ENCODE results near the gene KIF6. TPM values are rescaled to one million over a fixed set of nuclear protein-coding genes. Genes with fewer than 3 reads are reported as not detected.

Gene KIF6
- total RNA-seq, 2 experiments from 2014 or later, result 0.17 to 0.23 TPM

GRCh38 chr6:39608652-39609345 lies 116.4 kb downstream of the KIF6 start:
- POLR2A ChIA-PET, result no interaction called here
- CTCF ChIA-PET, result no interaction called here

- POLR2A ChIA-PET, result no interaction called here
- CTCF ChIA-PET, result no interaction called here
These were observed 122.3 kb downstream of the KIF6 start for GRCh38 chr6:39602601-39603519.

- POLR2A ChIA-PET, result no interaction called here
These were observed 125.2 kb downstream of the KIF6 start for GRCh38 chr6:39599973-39600372.

GRCh38 chr6:39599341-39599740 lies 125.9 kb downstream of the KIF6 start:
- ChIA-PET POLR2A (no interaction called here), CTCF (no interaction called here)

More at GRCh38 chr6:39599973-39600372, 125.2 kb downstream of the KIF6 start:
- CTCF ChIA-PET, result no interaction called here

GRCh38 chr6:39594285-39594684 lies 130.9 kb downstream of the KIF6 start:
- POLR2A ChIA-PET, result no interaction called here
- CTCF ChIA-PET, result no interaction called here

- ChIA-PET CTCF (no interaction called here), POLR2A (no interaction called here)
These were observed 131.6 kb downstream of the KIF6 start for GRCh38 chr6:39593646-39594045.

GRCh38 chr6:39590871-39591393 lies 134.3 kb downstream of the KIF6 start:
- POLR2A ChIA-PET, result no interaction called here
- CTCF ChIA-PET, result interaction anchor here (0.6 to 0.7 kb wide), 2 partner anchors 118 to 1743 kb away, joined by 3 to 4 read pairs; no protein-coding TSS in a partner anchor

GRCh38 chr6:39587080-39587479 lies 138.1 kb downstream of the KIF6 start:
- POLR2A ChIA-PET, result no interaction called here
- CTCF ChIA-PET, result no interaction called here

- ChIA-PET POLR2A (no interaction called here), CTCF (no interaction called here)
These were observed 139.6 kb downstream of the KIF6 start for GRCh38 chr6:39585641-39586040.

GRCh38 chr6:39577446-39578165 lies 147.6 kb downstream of the KIF6 start:
- ChIA-PET POLR2A (no interaction called here), CTCF (no interaction called here)

- CTCF ChIA-PET, result no interaction called here
- POLR2A ChIA-PET, result no interaction called here
These were observed 148.5 kb downstream of the KIF6 start for GRCh38 chr6:39576556-39577303.

- ChIA-PET POLR2A (no interaction called here), CTCF (no interaction called here)
These were observed 150.2 kb downstream of the KIF6 start for GRCh38 chr6:39574991-39575390.

GRCh38 chr6:39573541-39573940 lies 151.7 kb downstream of the KIF6 start:
- POLR2A ChIA-PET, result no interaction called here

GRCh38 chr6:39572661-39573340 lies 152.4 kb downstream of the KIF6 start:
- POLR2A ChIA-PET, result no interaction called here
- CTCF ChIA-PET, result interaction anchor here (0.7 kb wide), 1 partner anchor 50 kb away, joined by 4 read pairs; no protein-coding TSS in a partner anchor

More at GRCh38 chr6:39573541-39573940, 151.7 kb downstream of the KIF6 start:
- CTCF ChIA-PET, result no interaction called here

- ChIA-PET CTCF (no interaction called here), POLR2A (no interaction called here)
These were observed 156.3 kb downstream of the KIF6 start for GRCh38 chr6:39568896-39569295.

GRCh38 chr6:39567091-39567490 lies 158.1 kb downstream of the KIF6 start:
- ChIA-PET POLR2A (no interaction called here), CTCF (no interaction called here)

- CTCF ChIA-PET, result no interaction called here
- POLR2A ChIA-PET, result no interaction called here
These were observed 158.8 kb downstream of the KIF6 start for GRCh38 chr6:39566456-39566855.

GRCh38 chr6:39565956-39566355 lies 159.3 kb downstream of the KIF6 start:
- ChIA-PET CTCF (no interaction called here), POLR2A (no interaction called here)

All from activated CD8-positive, alpha-beta memory T cell treated with anti-CD3 and anti-CD28 coated beads for 36 hours (primary cell).